GM18951 (cell line): Measurements from ENCODE around the gene ULK1.

Experiments used
- POLR2A ChIP-seq: IDR thresholded peaks from 4 replicates; pipeline ENCODE4 v1.6.1; 2011; ENCODE audit warnings: mild to moderate bottlenecking; ENCODE audit not compliant: insufficient read length, insufficient read depth; ENCODE audit errors: extremely low read depth
- in situ Hi-C: fragments of 300-500 bp; cut with MboI; formaldehyde crosslinking; loops from one replicate; pipeline ENCODE4 v1.12.0; 2022; ENCODE audit warnings: low sequenced_read_pairs, mixed read lengths, inconsistent platforms; ENCODE audit not compliant: unreplicated experiment

Gene ULK1

DNA sequence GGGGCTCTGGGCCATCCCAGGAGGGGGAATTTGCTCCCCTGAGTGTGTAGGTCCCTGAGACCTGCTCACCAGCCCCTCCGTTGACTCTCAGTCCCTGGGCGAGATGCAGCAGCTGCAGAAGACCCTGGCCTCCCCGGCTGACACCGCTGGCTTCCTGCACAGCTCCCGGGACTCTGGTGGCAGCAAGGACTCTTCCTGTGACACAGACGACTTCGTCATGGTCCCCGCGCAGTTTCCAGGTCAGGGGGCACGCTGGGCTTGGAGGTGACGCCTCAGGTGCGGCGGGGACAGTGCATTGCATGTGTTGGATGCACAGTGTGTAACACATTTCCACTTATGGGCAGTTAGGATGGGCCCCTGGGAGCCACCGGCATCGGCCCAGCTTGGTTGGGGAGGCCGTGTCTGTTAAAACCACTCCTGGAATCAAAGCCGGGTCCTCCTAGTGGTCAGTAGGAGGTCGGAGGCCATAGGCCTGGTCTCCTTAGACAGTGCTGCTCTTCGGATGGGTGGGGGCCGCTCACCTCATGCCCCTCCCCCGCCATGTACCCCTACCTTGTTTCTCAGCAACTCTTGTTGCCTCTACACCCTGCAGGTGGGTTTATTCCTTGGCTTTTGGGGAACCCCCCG, 17.5 kb downstream of the ULK1 start:
- TF ChIP-seq POLR2A: no peak
- in situ Hi-C loops: no loop called here

DNA sequence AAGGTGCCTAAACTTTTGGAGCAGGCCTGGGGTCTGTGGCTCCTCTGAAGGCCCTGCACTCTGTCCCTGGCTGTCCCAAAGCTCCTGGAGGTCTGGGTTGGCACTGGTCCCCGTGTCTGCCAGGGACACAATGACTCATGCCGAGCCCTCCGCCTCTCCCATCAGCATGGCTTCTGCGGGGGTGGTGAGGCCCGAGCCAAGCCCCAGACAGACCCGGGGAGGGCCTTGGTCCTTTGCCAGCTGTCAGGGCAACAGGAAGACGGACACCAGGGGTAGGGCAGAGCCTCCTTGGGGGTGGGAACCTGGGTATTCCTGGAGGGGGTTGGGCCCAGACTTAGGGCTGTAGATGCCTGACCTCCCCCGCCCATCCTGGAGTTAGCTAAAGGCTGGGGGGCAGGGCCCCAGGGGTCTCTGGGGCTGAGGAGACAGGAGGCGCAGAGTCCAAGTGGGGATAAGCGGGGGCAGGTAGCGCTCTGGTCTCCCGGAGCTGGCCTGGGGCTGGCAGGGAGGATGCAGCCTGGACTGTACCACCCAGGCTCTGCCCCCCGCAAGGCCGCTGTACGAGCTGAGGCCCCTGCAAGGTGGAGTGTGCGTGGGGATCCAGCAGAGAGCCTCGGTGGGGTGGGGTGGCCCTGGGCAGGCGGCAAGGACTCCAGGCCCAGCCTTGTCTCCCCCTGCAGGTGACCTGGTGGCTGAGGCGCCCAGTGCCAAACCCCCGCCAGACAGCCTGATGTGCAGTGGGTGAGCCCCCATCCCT, 18.3 kb downstream of the ULK1 start:
- TF ChIP-seq POLR2A: no peak
- in situ Hi-C loops: no loop called here

DNA sequence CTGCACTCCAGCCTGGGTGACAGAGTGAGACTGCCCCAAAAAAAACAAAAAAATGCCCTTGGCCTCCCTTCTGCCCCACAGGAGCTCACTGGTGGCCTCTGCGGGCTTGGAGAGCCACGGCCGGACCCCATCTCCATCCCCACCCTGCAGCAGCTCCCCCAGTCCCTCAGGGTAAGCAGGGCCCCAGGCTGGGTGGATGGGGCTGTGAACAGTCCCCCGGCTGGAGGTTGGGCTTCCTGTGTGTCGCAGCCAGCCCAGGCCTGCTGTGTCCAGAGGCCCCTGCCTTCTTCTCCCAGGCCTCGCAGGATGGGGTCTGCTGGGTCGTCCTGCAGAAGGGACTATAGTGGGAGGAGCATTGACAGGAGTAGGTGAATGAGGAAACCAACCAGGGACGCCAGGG, 19.2 kb downstream of the ULK1 start:
- in situ Hi-C loops: no loop called here
- TF ChIP-seq POLR2A: no peak

DNA sequence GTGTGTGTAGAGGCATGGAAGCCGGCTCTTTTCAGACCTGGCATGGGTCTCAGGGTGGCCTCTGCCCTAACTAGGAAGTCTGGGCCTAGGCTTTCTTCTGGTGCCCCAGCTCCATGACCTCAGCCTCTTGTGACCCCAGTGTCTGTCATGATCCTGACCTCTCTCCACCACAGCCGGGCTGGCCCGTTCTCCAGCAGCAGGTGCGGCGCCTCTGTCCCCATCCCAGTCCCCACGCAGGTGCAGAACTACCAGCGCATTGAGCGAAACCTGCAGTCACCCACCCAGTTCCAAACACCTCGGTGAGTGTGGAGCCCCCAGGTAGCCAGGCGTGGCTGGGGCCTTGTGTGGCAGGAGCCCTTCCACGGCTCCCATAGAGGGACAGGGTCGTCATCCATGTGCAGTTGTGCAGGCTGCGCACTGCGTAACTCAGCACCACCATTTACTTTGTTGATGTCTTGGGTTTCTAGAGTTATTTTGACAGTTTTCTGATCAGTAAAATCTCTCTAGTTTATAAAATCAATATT, 19.8 kb downstream of the ULK1 start:
- in situ Hi-C loops: no loop called here
- TF ChIP-seq POLR2A: no peak

DNA sequence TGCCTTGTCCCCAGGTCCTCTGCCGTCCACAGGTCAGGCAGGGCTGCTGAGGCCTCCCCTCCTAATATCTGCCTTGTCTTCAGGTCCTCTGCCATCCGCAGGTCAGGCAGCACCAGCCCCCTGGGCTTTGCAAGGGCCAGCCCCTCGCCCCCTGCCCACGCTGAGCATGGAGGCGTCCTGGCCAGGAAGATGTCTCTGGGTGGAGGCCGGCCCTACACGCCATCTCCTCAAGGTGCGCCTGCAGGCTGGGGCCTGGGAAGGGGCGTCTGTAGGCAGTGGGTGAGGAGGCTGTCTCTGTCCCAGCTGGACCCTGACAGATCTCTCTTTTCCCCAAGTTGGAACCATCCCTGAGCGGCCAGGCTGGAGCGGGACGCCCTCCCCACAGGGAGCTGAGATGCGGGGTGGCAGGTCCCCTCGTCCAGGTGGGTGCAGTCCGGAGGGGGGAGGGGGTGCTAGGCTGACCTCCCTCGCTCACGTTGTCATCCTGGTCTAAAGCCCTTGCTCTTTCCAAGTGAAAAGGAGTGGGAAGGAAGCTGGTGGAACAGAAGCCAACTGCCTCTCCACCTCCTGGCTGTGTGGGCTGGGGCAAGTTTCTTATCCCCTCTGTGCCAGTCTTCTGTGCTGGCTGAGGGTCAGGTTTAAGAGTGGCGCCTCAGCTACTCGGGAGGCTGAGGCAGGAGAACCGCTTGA, 20.7 kb downstream of the ULK1 start:
- TF ChIP-seq POLR2A: no peak
- in situ Hi-C loops: no loop called here

DNA sequence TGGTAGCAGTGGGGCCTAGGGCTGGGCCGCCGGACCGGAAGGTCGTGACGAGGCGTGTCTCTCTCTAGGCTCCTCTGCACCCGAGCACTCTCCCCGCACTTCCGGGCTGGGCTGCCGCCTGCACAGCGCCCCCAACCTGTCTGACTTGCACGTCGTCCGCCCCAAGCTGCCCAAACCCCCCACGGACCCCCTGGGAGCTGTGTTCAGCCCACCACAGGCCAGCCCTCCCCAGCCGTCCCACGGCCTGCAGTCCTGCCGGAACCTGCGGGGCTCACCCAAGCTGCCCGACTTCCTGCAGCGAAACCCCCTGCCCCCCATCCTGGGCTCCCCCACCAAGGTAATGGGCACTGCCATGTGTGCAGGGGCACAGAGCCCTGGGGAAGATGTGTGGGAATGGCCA, 21.4 kb downstream of the ULK1 start:
- in situ Hi-C loops: no loop called here

DNA sequence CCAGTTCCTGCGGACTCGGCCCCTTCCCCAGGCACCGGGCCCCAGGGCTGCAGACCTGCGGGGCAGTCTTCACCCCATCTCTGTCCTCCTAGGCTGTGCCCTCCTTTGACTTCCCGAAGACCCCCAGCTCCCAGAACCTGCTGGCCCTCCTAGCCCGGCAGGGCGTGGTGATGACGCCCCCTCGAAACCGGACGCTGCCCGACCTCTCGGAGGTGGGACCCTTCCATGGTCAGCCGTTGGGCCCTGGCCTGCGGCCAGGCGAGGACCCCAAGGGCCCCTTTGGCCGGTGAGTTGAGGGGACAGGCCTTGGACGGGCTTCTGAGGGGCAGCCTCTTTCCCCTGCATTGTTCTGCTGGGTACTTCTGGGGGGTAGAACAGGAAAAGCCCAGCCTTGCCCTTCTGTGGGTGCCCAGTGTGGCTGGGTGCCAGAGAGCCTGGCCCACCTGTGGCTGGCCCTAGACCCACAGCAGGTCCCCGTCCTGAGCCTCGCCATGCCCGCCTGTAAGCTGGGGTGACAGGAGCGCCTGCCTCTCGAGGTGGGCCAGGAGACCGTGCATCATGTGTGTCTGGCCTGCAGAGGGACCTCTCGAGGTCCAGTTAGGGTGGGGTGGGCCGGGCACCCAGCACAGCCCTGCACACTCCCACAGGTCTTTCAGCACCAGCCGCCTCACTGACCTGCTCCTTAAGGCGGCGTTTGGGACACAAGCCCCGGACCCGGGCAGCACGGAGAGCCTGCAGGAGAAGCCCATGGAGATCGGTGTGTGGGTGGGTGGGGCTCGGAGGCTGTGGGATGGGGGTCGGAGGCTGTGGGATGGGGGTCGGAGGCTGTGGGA, 22.1 kb downstream of the ULK1 start:
- in situ Hi-C loops: no loop called here

More for the DNA sequence above, 21.4 kb downstream of the ULK1 start:
- TF ChIP-seq POLR2A: no peak

DNA sequence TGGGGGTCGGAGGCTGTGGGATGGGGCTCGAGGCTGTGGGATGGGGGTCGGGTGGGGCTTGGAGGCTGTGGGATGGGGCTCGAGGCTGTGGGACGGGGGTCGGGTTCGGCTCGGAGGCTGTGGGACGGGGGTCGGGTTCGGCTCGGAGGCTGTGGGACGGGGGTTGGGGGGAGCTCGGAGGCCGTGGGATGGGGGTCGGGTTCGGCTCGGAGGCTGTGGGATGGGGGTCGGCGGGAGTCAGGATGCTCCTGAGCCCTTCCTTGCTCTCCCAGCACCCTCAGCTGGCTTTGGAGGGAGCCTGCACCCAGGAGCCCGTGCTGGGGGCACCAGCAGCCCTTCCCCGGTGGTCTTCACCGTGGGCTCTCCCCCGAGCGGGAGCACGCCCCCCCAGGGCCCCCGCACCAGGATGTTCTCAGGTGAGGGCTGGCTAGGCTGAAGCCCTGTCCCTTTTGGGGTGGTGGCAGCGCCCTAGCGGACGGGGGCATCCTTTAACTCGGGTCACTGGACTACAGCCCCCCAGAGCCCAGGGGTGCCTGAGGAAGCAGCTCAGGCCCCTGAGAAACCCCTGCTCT, 22.8 kb downstream of the ULK1 start:
- in situ Hi-C loops: no loop called here
- TF ChIP-seq POLR2A: no peak

More for the DNA sequence above, 22.1 kb downstream of the ULK1 start:
- no peak for TF ChIP-seq POLR2A

DNA sequence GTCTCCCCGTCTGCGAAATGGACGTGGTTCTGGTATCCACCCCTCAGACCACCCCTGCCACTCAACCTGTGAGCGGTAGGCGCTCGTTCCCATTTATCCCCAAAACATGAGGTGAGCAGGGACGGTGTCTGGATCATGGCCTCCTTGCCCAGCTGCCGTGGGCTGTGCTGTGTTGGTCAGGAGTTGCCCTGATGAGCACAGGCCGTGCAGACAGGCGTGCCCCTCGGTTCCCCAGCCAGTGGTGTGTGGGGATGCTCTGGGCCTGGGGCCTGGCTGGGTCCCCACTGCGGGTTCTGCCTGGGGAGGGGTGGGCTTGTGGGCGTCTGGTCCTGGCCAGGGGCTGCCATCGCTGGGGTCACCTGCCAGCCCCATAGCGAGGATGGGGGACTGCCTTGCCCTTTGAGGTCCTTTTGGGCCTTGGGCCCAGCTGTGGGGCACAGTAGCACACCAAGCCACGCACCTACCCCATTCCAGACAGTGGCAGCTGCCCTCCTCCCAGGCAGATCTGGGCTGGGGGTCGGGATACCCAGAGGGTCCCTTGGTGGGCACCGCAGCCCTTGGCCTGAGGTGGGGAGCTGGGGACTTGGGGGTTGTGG, 23.4 kb downstream of the ULK1 start:
- in situ Hi-C loops: no loop called here
- TF ChIP-seq POLR2A: no peak

DNA sequence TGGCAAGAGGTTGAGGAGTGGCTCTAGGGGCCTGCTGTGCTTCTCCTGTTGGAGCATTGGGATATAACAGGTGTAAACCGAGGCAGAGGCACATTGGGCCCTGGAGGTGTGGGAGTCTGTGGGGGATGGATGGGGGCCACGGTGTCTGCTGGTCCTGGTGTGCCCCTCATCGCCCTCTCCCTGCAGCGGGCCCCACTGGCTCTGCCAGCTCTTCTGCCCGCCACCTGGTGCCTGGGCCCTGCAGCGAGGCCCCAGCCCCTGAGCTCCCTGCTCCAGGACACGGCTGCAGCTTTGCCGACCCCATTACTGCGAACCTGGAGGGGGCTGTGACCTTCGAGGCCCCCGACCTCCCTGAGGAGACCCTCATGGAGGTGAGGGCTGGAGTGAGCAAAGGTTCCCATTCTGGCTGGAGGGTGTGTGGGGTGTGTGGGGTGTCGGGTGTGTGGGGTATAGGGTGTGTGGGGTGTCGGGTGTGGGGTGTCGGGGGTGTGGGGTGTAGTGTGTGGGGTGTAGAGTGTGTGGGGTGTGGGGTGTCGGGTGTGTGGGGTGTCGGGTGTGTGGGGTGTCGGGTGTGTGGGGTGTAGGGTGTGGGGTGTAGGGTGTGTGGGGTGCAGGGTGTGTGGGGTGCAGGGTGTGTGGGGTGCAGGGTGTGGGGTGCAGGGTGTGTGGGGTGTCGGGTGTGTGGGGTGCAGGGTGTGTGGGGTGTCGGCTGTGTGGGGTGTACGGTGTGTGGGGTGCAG, 24.1 kb downstream of the ULK1 start:
- no peak for TF ChIP-seq POLR2A
- in situ Hi-C loops: no loop called here

DNA sequence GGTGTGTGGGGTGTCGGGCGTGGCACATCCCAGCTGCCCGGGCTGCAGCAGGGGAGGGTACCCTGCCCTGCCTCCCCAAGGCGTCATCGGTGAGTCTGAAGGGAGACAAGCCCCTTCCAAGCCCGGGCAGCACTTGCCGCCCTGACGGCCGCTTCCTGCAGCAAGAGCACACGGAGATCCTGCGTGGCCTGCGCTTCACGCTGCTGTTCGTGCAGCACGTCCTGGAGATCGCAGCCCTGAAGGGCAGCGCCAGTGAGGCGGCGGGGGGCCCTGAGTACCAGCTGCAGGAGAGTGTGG, 24.6 kb downstream of the ULK1 start:
- TF ChIP-seq POLR2A: no peak
- in situ Hi-C loops: no loop called here
